CD8-positive, alpha-beta memory T cell (primary cell): ENCODE results near the gene IRX1. TPM values are rescaled to one million over a fixed set of nuclear protein-coding genes. Genes with fewer than 3 reads are reported as not detected.

Experiments used
- CTCF ChIA-PET: fragments of 350-600 bp; sonication (Branson Sonifier 250); formaldehyde crosslinking; loops from one replicate; lab custom pipeline; 2021; ENCODE audit warnings: antibody characterized with exemption; lab: Charles Lee
- POLR2A ChIA-PET: fragments of 350-600 bp; sonication (Branson Sonifier 250); formaldehyde crosslinking; loops from one replicate; lab custom pipeline; 2021; ENCODE audit warnings: antibody characterized with exemption; lab: Charles Lee
- DNase-seq, 5 donors: peaks; one replicate each; pipeline versions ENCODE4 v3.0.0 to v3.0.0-alpha.2; 2020 to 2022; ENCODE audit warnings: mixed read lengths in 1 of 5
- H3K27ac ChIP-seq: one replicate; pipeline ENCODE4 v1.7.0; 2013; ENCODE audit warnings: low read depth, mild to moderate bottlenecking, low read length, moderate library complexity
- H3K27me3 ChIP-seq: 2 replicates; pipeline ENCODE4 v1.7.0; 2013; ENCODE audit warnings: low read length, mild to moderate bottlenecking; ENCODE audit not compliant: insufficient read depth, poor library complexity, severe bottlenecking
- H3K36me3 ChIP-seq: 2 replicates; pipeline ENCODE4 v1.7.0; 2013; ENCODE audit warnings: mild to moderate bottlenecking, low read length, moderate library complexity; ENCODE audit not compliant: insufficient read depth
- H3K4me1 ChIP-seq: 2 replicates; pipeline ENCODE4 v1.7.0; 2013; ENCODE audit warnings: mild to moderate bottlenecking, low read length, moderate library complexity; ENCODE audit not compliant: insufficient read depth
- H3K4me3 ChIP-seq: 2 replicates; pipeline ENCODE4 v1.7.0; 2013; ENCODE audit warnings: mild to moderate bottlenecking, low read length
- H3K9me3 ChIP-seq: 2 replicates; pipeline ENCODE4 v1.7.0; 2013; ENCODE audit warnings: mild to moderate bottlenecking, low read length
- H3K27ac Mint-ChIP-seq, 8 donors: one replicate each; pipeline ENCODE4 v1.8.0; 2020 to 2021; ENCODE audit warnings: mixed read lengths in 8 of 8, mild to moderate bottlenecking in 6 of 8, inconsistent platforms in 3 of 8, moderate library complexity in 3 of 8
- H3K27me3 Mint-ChIP-seq, 2 donors: one replicate each; pipeline ENCODE4 v1.8.0; 2020 to 2021; ENCODE audit warnings: mixed read lengths in 2 of 2, mild to moderate bottlenecking in 1 of 2, moderate library complexity in 1 of 2
- H3K36me3 Mint-ChIP-seq, 3 donors: one replicate each; pipeline ENCODE4 v1.8.0; 2020 to 2021; ENCODE audit warnings: mixed read lengths in 3 of 3, inconsistent platforms in 1 of 3, mild to moderate bottlenecking in 1 of 3
- H3K4me1 Mint-ChIP-seq, 3 donors: one replicate each; pipeline ENCODE4 v1.8.0; 2020 to 2021; ENCODE audit warnings: mixed read lengths in 3 of 3, inconsistent platforms in 1 of 3, mild to moderate bottlenecking in 1 of 3
- H3K4me3 Mint-ChIP-seq, 7 donors: one replicate each; pipeline ENCODE4 v1.8.0; 2020 to 2021; ENCODE audit warnings: mixed read lengths in 7 of 7, mild to moderate bottlenecking in 6 of 7, moderate library complexity in 4 of 7, inconsistent platforms in 2 of 7
- H3K9me3 Mint-ChIP-seq, 5 donors: one replicate each; pipeline ENCODE4 v1.8.0; 2020 to 2022; ENCODE audit warnings: mixed read lengths in 5 of 5, mild to moderate bottlenecking in 3 of 5, moderate library complexity in 2 of 5, inconsistent platforms in 1 of 5
- polyA plus RNA-seq: library from polyadenylated mRNA; unstranded; fragments of 300-500 nt; fragmentation: Illumina TruSeq; gene quantifications from one replicate; pipeline ENCODE4 v1.2.3, GENCODE V29; 2021
- total RNA-seq, 2 experiments: library from RNA; stranded (reverse); gene quantifications; one replicate each; pipeline ENCODE4 v1.2.3, GENCODE V29; 2021

The IRX1 gene
- total and polyA plus RNA-seq, 3 experiments from 2014 or later, result not detected

- Mint-ChIP-seq H3K27ac (no peak overlapping the region), H3K9me3 (peaks cover 4 to 21% (median 9%) of the 10 kb centered on the region in 5 donors), H3K4me3 (no peak overlapping the region), H3K36me3 (no peaks in the 10 kb centered on the region), H3K27me3 (no peaks in the 10 kb centered on the region), H3K4me1 (no peaks in the 10 kb centered on the region)
- Histone ChIP-seq H3K27ac (no peak overlapping the region), H3K4me3 (no peak overlapping the region), H3K27me3 (no peaks in the 10 kb centered on the region), H3K36me3 (no peaks in the 10 kb centered on the region), H3K4me1 (no peaks in the 10 kb centered on the region), H3K9me3 (no peaks in the 10 kb centered on the region)
- ChIA-PET POLR2A (no interaction called here), CTCF (no interaction called here)
- DNase-seq, result no peak
These were observed 18.1 kb downstream of the IRX1 start for GRCh38 chr5:3613726-3614125.

DNA sequence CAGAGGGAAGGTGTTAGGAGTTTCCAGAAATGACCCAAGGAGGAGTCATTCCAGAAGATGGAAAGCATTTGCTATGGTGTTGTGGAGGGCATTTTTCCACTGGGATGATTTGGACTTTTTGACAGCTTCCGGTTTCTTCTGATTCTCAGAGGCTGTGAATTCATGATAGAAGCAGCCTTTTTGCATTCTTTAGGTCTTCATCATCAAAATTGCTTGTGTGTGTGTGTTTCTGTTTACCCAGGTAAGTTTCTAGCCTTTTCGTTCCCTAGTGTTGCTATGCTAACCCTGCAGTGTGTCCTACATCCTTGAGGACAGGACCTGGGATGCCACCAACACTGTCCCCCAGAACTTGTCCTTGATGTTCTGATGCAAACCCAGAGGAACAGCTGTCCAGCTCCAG, 19.6 kb downstream of the IRX1 start:
- H3K27me3 ChIP-seq, result no peaks in the 10 kb centered on the region
- no peaks in the 10 kb centered on the region for H3K27me3 Mint-ChIP-seq
- H3K4me1 ChIP-seq, result no peaks in the 10 kb centered on the region
- no peaks in the 10 kb centered on the region for H3K4me1 Mint-ChIP-seq
- no peak overlapping the region for H3K27ac ChIP-seq
- CTCF ChIA-PET, result no interaction called here
- POLR2A ChIA-PET, result no interaction called here
- DNase-seq, result no peak
- H3K36me3 ChIP-seq, result no peaks in the 10 kb centered on the region
- H3K4me3 Mint-ChIP-seq, result no peak overlapping the region
- H3K27ac Mint-ChIP-seq, result peak overlapping the region in 1 of 8 donors; percentile 70
- H3K9me3 ChIP-seq, result no peaks in the 10 kb centered on the region
- peaks cover 5 to 19% (median 9%) of the 10 kb centered on the region in 5 donors for H3K9me3 Mint-ChIP-seq
- no peak overlapping the region for H3K4me3 ChIP-seq
- H3K36me3 Mint-ChIP-seq, result no peaks in the 10 kb centered on the region

GRCh38 chr5:3615829-3616228, 20.2 kb downstream of the IRX1 start:
- ChIA-PET POLR2A (no interaction called here), CTCF (no interaction called here)
- Histone ChIP-seq H3K9me3 (no peaks in the 10 kb centered on the region), H3K27me3 (no peaks in the 10 kb centered on the region), H3K4me1 (no peaks in the 10 kb centered on the region), H3K36me3 (no peaks in the 10 kb centered on the region), H3K27ac (no peak overlapping the region), H3K4me3 (no peak overlapping the region)
- peaks cover 5 to 19% (median 9%) of the 10 kb centered on the region in 5 donors for H3K9me3 Mint-ChIP-seq
- DNase-seq, result no peak
- H3K36me3 Mint-ChIP-seq, result no peaks in the 10 kb centered on the region
- H3K4me3 Mint-ChIP-seq, result no peak overlapping the region
- no peaks in the 10 kb centered on the region for H3K27me3 Mint-ChIP-seq
- H3K4me1 Mint-ChIP-seq, result no peaks in the 10 kb centered on the region
- H3K27ac Mint-ChIP-seq, result no peak overlapping the region

DNA sequence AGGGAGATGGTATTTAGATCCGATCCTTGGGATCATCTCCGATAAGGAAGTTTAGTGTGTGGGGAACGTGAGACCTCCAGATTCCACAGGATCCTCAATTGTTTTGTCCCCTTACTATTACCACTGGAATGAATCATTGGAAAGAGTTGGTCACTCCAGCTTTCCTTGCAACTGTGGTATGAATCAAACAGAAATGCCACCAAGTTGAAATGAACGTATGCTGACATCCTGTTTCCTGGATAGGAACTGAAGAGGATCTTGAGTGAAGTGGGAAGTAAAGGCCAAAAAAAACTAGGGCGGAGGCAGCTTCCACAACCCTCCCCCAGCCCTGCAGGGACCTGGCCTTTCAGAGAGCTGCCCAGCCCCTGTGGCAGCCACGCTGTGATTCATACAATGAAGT, 23.9 kb downstream of the IRX1 start:
- CTCF ChIA-PET, result no interaction called here
- no peaks in the 10 kb centered on the region for H3K27me3 ChIP-seq
- Mint-ChIP-seq H3K27me3 (no peaks in the 10 kb centered on the region), H3K27ac (no peak overlapping the region), H3K4me3 (no peak overlapping the region), H3K9me3 (peaks cover 4 to 12% (median 9%) of the 10 kb centered on the region in 5 donors), H3K36me3 (no peaks in the 10 kb centered on the region), H3K4me1 (no peaks in the 10 kb centered on the region)
- no peak overlapping the region for H3K27ac ChIP-seq
- no peak overlapping the region for H3K4me3 ChIP-seq
- no peaks in the 10 kb centered on the region for H3K36me3 ChIP-seq
- H3K9me3 ChIP-seq, result no peaks in the 10 kb centered on the region
- POLR2A ChIA-PET, result no interaction called here
- no peak for DNase-seq
- H3K4me1 ChIP-seq, result no peaks in the 10 kb centered on the region

DNA sequence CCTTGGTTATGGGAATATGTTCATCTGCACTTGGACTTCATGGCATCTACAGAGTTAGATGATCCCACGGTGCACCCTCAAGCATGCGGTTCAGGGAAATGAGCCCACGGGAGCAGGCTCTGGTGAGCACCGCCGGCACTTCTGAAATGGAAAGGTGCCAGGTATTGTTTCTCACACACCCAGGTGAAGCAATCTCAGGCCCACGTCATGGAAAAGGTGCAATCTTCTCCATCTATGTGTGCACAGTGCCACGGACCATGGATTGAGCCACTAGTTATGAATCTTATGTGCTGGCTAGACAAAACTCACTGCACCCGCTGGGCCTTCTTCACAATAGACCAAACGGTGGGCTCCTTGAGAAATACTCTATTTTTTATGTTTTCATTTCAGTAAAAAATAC, 27.3 kb downstream of the IRX1 start:
- no peak overlapping the region for H3K27ac ChIP-seq
- no peak overlapping the region for H3K4me3 ChIP-seq
- no peak for DNase-seq
- Mint-ChIP-seq H3K9me3 (peaks cover 3 to 24% (median 12%) of the 10 kb centered on the region in 5 donors), H3K4me3 (no peak overlapping the region), H3K27ac (no peak overlapping the region), H3K4me1 (no peaks in the 10 kb centered on the region), H3K36me3 (no peaks in the 10 kb centered on the region), H3K27me3 (peaks cover 0 to 1% of the 10 kb centered on the region in 2 donors)
- no peaks in the 10 kb centered on the region for H3K4me1 ChIP-seq
- ChIA-PET CTCF (no interaction called here), POLR2A (no interaction called here)
- H3K27me3 ChIP-seq, result no peaks in the 10 kb centered on the region
- H3K9me3 ChIP-seq, result no peaks in the 10 kb centered on the region
- no peaks in the 10 kb centered on the region for H3K36me3 ChIP-seq

- Histone ChIP-seq H3K4me3 (no peak overlapping the region), H3K36me3 (no peaks in the 10 kb centered on the region), H3K9me3 (no peaks in the 10 kb centered on the region), H3K27me3 (no peaks in the 10 kb centered on the region), H3K27ac (no peak overlapping the region), H3K4me1 (no peaks in the 10 kb centered on the region)
- H3K4me1 Mint-ChIP-seq, result no peaks in the 10 kb centered on the region
- no peak overlapping the region for H3K4me3 Mint-ChIP-seq
- peaks cover 4 to 25% (median 10%) of the 10 kb centered on the region in 5 donors for H3K9me3 Mint-ChIP-seq
- H3K36me3 Mint-ChIP-seq, result no peaks in the 10 kb centered on the region
- CTCF ChIA-PET, result no interaction called here
- DNase-seq, result no peak
- POLR2A ChIA-PET, result no interaction called here
- H3K27me3 Mint-ChIP-seq, result peaks cover 0 to 3% of the 10 kb centered on the region in 2 donors
- no peak overlapping the region for H3K27ac Mint-ChIP-seq
These were observed 30.0 kb downstream of the IRX1 start for GRCh38 chr5:3625626-3626025.

DNA sequence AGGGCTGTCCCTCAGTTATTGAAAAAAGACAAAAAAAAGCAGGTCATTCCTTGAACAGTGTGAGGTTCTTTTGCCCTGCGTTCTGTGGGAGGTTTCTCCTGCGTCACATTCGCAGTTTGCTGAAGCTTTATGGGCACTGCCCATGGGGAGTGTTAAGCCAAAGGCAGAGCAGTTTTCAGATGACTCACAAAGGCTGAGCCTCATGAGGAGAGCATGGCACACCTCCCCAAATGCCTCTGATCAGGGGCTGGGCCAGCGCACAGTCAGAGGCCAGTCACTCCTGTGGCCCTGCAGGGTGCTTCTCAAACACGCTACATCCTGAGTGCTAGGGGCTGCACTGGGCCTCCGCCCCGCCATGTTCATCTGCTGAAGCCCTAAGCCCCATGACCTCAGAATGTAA, 38.4 kb downstream of the IRX1 start:
- CTCF ChIA-PET, result no interaction called here

GRCh38 chr5:3639175-3639574, 43.5 kb downstream of the IRX1 start:
- no peak overlapping the region for H3K4me3 Mint-ChIP-seq
- peaks cover 6 to 13% (median 9%) of the 10 kb centered on the region in 5 donors for H3K9me3 Mint-ChIP-seq
- H3K27me3 ChIP-seq, result no peaks in the 10 kb centered on the region
- no peaks in the 10 kb centered on the region for H3K27me3 Mint-ChIP-seq
- ChIA-PET CTCF (no interaction called here), POLR2A (no interaction called here)
- H3K27ac ChIP-seq, result no peak overlapping the region
- no peaks in the 10 kb centered on the region for H3K4me1 Mint-ChIP-seq
- H3K9me3 ChIP-seq, result no peaks in the 10 kb centered on the region
- H3K36me3 ChIP-seq, result no peaks in the 10 kb centered on the region
- DNase-seq, result no peak
- H3K36me3 Mint-ChIP-seq, result no peaks in the 10 kb centered on the region
- no peak overlapping the region for H3K27ac Mint-ChIP-seq
- no peak overlapping the region for H3K4me3 ChIP-seq
- H3K4me1 ChIP-seq, result no peaks in the 10 kb centered on the region

More for the DNA sequence above, 38.4 kb downstream of the IRX1 start:
- no peak overlapping the region for H3K27ac Mint-ChIP-seq
- DNase-seq, result no peak
- Histone ChIP-seq H3K4me3 (no peak overlapping the region), H3K9me3 (no peaks in the 10 kb centered on the region), H3K36me3 (no peaks in the 10 kb centered on the region), H3K4me1 (no peaks in the 10 kb centered on the region), H3K27ac (no peak overlapping the region), H3K27me3 (no peaks in the 10 kb centered on the region)
- no peak overlapping the region for H3K4me3 Mint-ChIP-seq
- H3K4me1 Mint-ChIP-seq, result no peaks in the 10 kb centered on the region
- POLR2A ChIA-PET, result no interaction called here
- peaks cover 0 to 3% of the 10 kb centered on the region in 2 donors for H3K27me3 Mint-ChIP-seq
- no peaks in the 10 kb centered on the region for H3K36me3 Mint-ChIP-seq
- H3K9me3 Mint-ChIP-seq, result peaks cover 4 to 17% (median 10%) of the 10 kb centered on the region in 5 donors

GRCh38 chr5:3642231-3642630, 46.6 kb downstream of the IRX1 start:
- Mint-ChIP-seq H3K27ac (no peak overlapping the region), H3K4me3 (no peak overlapping the region), H3K27me3 (no peaks in the 10 kb centered on the region), H3K36me3 (no peaks in the 10 kb centered on the region), H3K4me1 (no peaks in the 10 kb centered on the region), H3K9me3 (peaks cover 2 to 13% (median 11%) of the 10 kb centered on the region in 5 donors)
- POLR2A ChIA-PET, result no interaction called here
- Histone ChIP-seq H3K4me1 (no peaks in the 10 kb centered on the region), H3K9me3 (no peaks in the 10 kb centered on the region), H3K27ac (no peak overlapping the region), H3K27me3 (no peaks in the 10 kb centered on the region), H3K36me3 (no peaks in the 10 kb centered on the region), H3K4me3 (no peak overlapping the region)
- no peak for DNase-seq
- CTCF ChIA-PET, result no interaction called here
